Panc1 (cell line): ENCODE results near the gene EXOC3L4. TPM values are rescaled to one million over a fixed set of nuclear protein-coding genes. Genes with fewer than 3 reads are reported as not detected.
A peak's percentile ranks its signal among the peaks of the same experiment; 100 is the strongest.

Experiments
- ATAC-seq: fragments of 200-7000 bp; cut with Tn5 transposase; 2 replicates; pipeline ENCODE4 v1.9.1; 2020; ENCODE audit warnings: mild to moderate bottlenecking, moderate library complexity
- BruUV-seq: library from RNA; stranded (reverse); fragments of 400-500 nt; replicated peaks from 2 replicates; lab custom pipeline; 2021; lab: Mats Ljungman, UMichigan
- CTCF ChIA-PET: fragments of 300-600 bp; sonication (Branson Sonifier 250); formaldehyde crosslinking; loops from one replicate; lab custom pipeline; 2022; ENCODE audit warnings: antibody characterized with exemption; lab: Charles Lee
- POLR2A ChIA-PET: fragments of 300-600 bp; sonication (Branson Sonifier 250); formaldehyde crosslinking; loops from one replicate; lab custom pipeline; 2022; ENCODE audit warnings: antibody characterized with exemption; lab: Charles Lee
- DNase-seq: peaks from one replicate; pipeline ENCODE4 v3.0.0-alpha.2; 2010; ENCODE audit warnings: low read depth, low spot score
- H3K27ac ChIP-seq: 2 replicates; pipeline ENCODE4 v1.5.1; 2011; ENCODE audit warnings: mild to moderate bottlenecking, low read length, inconsistent platforms
- H3K27me3 ChIP-seq: fragments of 200-500 bp; sonication (Bioruptor generic); 2 replicates; pipeline ENCODE4 v1.6.0; 2014; ENCODE audit warnings: low read length, inconsistent platforms; ENCODE audit not compliant: control insufficient read depth, insufficient read depth
- H3K36me3 ChIP-seq: fragments of 200-500 bp; sonication (Bioruptor generic); 2 replicates; pipeline ENCODE4 v1.5.1; 2014; ENCODE audit warnings: inconsistent platforms, mild to moderate bottlenecking, low read length, moderate library complexity; ENCODE audit not compliant: control insufficient read depth, insufficient read depth
- H3K4me1 ChIP-seq: 2 replicates; pipeline ENCODE4 v1.5.1; 2011; ENCODE audit warnings: inconsistent platforms, mild to moderate bottlenecking, low read length, moderate library complexity; ENCODE audit not compliant: control insufficient read depth, insufficient read depth
- H3K4me3 ChIP-seq, 2 experiments: 2 replicates each; pipeline ENCODE4 v1.5.1; 2011 to 2012; ENCODE audit warnings: low read depth in 2 of 2, low read length in 2 of 2, mild to moderate bottlenecking in 2 of 2, inconsistent platforms in 1 of 2, moderate library complexity in 1 of 2
- H3K9me3 ChIP-seq: fragments of 200-500 bp; sonication (Bioruptor generic); 2 replicates; pipeline ENCODE4 v1.5.1; 2014; ENCODE audit warnings: low read depth, mild to moderate bottlenecking, inconsistent platforms, low read length, moderate library complexity; ENCODE audit not compliant: control insufficient read depth, insufficient read depth
- CTCF ChIP-seq: fragments of 450-650 bp; IDR thresholded peaks from 2 replicates; pipeline ENCODE4 v1.5.1; 2017; ENCODE audit warnings: mild to moderate bottlenecking
- POLR2AphosphoS5 ChIP-seq: IDR thresholded peaks from 2 replicates; pipeline ENCODE4 v1.6.1; 2012; ENCODE audit warnings: mild to moderate bottlenecking, low read depth, low read length, moderate library complexity
- REST ChIP-seq, 2 experiments: IDR thresholded peaks; 2 replicates each; pipeline ENCODE4 v1.6.1; 2011 to 2012; ENCODE audit warnings: low read depth in 2 of 2, control low read depth in 1 of 2, low read length in 1 of 2, mild to moderate bottlenecking in 1 of 2, moderate library complexity in 1 of 2; ENCODE audit not compliant: insufficient read depth in 1 of 2
- SIN3A ChIP-seq: IDR thresholded peaks from 2 replicates; pipeline ENCODE4 v1.6.1; 2012; ENCODE audit warnings: low read depth, mild to moderate bottlenecking, low read length, moderate library complexity, borderline replicate concordance; ENCODE audit not compliant: insufficient read depth
- TCF7L2 ChIP-seq: IDR thresholded peaks from 2 replicates; pipeline ENCODE4 v1.6.1; 2011; ENCODE audit warnings: mild to moderate bottlenecking, low read depth, low read length, inconsistent platforms
- in situ Hi-C: cut with HindIII; loops from 2 replicates; pipeline ENCODE4 v1.10.0; 2016; ENCODE audit warnings: low sequenced_read_pairs, low pct_unique_long_range_greater_than_20kb
- intact Hi-C: fragments of 100-400 bp; cut with micrococcal nuclease; formaldehyde crosslinking; loops from one replicate; pipeline ENCODE4 v1.10.0; 2022; ENCODE audit not compliant: unreplicated experiment
- total RNA-seq: library from RNA; stranded (reverse); gene quantifications from one replicate; pipeline ENCODE4 v1.2.1, GENCODE V29; 2021; ENCODE audit not compliant: unreplicated experiment

Gene EXOC3L4
- total RNA-seq, 1 experiment from 2014 or later: 2.6 TPM

GRCh38 chr14:103123634-103124500, 29.3 kb downstream of the EXOC3L4 start:
- H3K36me3 ChIP-seq: no peaks in the 10 kb centered on the region
- H3K27ac ChIP-seq: peak overlapping the region; percentile 87
- in situ Hi-C loops: no loop called here
- ChIA-PET CTCF (no interaction called here), POLR2A (no interaction called here)
- H3K27me3 ChIP-seq: no peaks in the 10 kb centered on the region
- no TSS peak for BruUV-seq
- peaks cover 44% of the 10 kb centered on the region for H3K4me1 ChIP-seq
- H3K4me3 ChIP-seq: peak overlapping the region; percentile 65 to 73
- no peaks in the 10 kb centered on the region for H3K9me3 ChIP-seq
- TF ChIP-seq CTCF (peak; percentile 69; the same call in 1 of the 2 replicates), POLR2AphosphoS5 (no peak), REST (IDR thresholded peaks at IDR 0.05; ENCODE audit: insufficient read depth in 1 of 2, low read depth in 2 of 2, low read length in 1 of 2) (no peak), TCF7L2 (peak; percentile 57)
- intact Hi-C loops: no loop called here
- DNase-seq: no peak
- ATAC-seq: peak; percentile 4

GRCh38 chr14:103124501-103125001, 30.0 kb downstream of the EXOC3L4 start:
- intact Hi-C loops (no loop called here), in situ Hi-C loops (no loop called here)
- BruUV-seq: no TSS peak

More at GRCh38 chr14:103124501-103125001, 30.0 kb downstream of the EXOC3L4 start:
- CTCF ChIA-PET: interaction anchor here (0.6 kb wide), 1 partner anchor 170 kb away, joined by 7 read pairs; no protein-coding TSS in a partner anchor
- H3K36me3 ChIP-seq: no peaks in the 10 kb centered on the region
- H3K4me3 ChIP-seq: peak overlapping the region; percentile 65 to 73
- POLR2A ChIA-PET: no interaction called here
- DNase-seq (no peak), ATAC-seq (no peak)
- TF ChIP-seq SIN3A: no peak
- peak overlapping the region; percentile 87 for H3K27ac ChIP-seq
- no peaks in the 10 kb centered on the region for H3K27me3 ChIP-seq
- H3K9me3 ChIP-seq: no peaks in the 10 kb centered on the region
- peaks cover 48% of the 10 kb centered on the region for H3K4me1 ChIP-seq
